GM19452 (cell line): ENCODE measurements around the gene TNFRSF6B.
"Not testable (repeated sequence)": the region's sequence is repeated elsewhere in the genome, so short reads cannot be mapped to it uniquely, and the experiment has no call there.

Experiments used
- ATAC-seq: cut with Tn5 transposase; IDR thresholded peaks from one replicate; pipeline ENCODE4 v1.9.1; 2021; ENCODE audit not compliant: unreplicated experiment

Gene TNFRSF6B

GRCh38 chr20:63696628-63697356, at the start of gene TNFRSF6B:
Gene TNFRSF6B, plus strand, starts transcription at chr20:63696652. Its CDS starts 116 bp downstream, at chr20:63696768.
- ATAC-seq, result no peak

DNA sequence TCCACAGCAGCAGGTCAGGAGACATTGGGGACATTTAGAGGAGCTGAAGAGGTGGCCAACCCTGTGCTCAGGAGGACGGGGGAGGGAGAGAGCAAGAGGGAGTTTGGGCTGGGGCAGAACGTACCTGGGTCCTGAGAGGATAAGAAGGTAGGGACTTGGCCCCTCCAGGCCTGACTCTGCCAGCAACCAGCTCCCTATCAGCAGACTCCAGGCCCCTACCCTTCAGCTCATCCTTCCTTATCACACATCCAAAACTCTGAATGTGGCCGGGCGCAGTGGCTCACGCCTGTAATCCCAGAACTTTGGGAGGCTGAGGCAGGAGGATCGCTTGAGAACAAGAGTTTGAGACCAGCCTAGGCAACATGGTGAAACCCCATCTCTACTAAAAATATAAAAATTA, 48.3 kb upstream of the TNFRSF6B start:
- ATAC-seq, result no peak

DNA sequence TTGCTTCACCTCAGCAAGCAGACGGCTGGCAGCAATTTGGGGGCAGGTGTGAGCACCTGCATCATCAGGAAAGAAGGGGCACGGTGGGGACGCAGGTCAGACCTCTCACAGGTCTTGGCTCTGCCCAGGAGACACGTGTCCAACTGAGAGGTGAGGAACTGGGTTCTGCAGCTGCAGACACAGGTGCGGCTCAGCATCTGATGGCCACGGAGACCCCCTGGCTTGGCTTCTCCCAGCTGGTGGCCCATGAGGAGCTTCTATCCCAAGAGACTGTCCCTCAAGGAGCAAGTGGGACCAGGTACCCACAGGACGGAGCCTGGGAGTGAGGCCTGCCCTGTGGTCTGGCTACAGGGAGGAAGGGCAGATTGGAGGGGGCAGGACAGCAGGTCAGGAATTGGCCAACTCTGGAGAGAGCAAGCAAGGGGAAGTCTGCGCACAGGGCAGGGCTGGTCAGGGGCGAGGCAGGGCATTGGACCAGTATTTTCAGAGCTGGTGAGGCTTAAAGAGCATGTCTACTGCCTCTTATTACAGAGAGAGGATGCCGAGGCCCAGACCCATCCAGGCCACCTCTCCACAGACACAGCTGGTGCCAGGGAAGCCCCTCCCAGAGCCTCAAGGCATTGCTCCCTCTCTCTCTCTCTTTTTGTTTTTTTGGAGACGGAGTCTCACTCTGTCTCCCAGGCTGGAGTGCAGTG, 47.4 kb upstream of the TNFRSF6B start:
- ATAC-seq, result no peak

GRCh38 chr20:63650486-63650885, 46.0 kb upstream of the TNFRSF6B start:
- ATAC-seq, result not testable (repeated sequence)

GRCh38 chr20:63651942-63652191, 44.6 kb upstream of the TNFRSF6B start:
- no peak for ATAC-seq

DNA sequence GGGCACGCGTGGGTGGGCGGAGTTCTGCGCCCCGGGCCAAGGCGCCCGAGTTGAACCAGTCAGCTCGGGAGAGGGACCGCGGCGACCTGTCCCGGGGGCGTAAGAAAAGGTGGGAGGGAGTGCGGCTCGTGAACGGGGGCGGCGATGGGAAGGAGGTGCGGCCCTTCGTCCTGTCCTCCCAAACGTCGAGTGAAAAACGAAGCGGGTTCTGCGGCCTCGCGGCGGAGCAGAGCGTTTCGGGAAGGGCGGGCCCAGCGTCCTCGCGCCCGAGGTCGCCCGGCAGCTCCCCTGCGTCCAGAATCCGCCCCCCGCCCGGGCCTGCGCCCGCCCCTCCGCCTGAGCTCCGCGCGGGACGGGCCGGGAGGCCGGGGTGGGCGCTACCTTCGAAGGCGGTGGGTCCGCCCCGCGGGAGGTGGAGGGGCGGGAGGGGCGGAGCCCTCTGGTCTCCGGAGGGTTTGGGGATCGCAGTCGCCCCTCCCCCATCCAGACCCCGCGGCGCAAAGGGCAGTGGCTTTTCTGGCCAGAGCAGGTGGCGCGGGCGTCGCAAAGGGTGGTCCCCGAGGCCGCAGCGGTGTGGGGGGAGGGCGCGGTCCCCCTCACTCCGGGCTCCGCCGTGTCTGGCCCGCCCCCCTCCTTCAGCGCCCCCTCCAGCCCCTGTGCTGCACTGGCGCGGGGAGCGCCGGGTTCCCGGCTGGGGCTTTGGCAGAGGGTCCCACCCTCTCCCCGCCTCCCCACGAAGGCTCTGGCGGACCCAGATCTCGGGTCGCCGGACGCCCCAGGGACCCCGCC, 44.1 kb upstream of the TNFRSF6B start:
- no peak for ATAC-seq

DNA sequence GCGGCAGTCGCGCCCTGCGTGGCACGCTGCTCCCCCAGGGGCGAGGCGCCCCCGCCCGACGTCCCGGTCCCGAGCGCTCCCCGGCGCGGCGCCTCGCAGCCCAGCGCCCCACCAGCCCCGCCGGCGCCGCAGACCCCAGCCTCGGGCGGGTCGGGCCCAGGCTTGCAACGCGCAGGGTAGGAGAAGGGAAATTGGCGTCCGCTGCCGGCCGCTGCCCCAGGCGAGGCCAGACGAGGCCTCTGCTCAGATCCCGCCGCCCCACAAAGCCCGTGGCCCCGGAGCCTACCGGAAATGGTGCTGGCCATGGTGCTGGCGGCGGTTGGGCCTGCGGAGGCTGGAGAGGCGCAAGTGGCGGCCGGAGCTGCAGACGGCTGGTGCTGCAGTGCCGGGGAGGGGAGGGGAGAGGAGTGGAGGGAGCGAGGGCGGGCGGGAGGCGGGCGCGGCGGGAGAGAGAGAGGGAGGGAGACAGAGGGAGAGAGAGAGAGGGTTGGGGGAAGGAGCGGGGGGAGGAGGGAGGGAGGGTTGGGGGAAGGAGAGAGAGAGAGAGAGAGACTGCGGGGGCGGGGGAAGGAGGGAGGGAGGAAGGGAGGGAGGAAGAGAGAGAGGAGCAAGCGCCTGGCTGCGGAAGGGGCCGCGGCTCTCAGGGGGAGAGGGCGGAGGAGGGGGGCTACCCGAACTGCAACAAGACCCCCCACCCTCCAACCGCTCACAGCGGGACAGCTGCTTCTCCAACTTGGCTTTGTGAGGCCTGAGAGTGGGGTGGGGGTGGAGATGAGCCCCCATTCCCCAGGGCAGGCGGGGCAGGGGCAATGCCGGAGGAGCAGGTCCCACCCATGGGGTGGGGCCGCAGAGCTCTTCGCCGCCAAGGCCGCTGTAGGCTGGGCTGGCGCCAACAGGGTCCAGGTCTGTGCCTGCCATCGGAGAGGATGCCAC, 43.1 kb upstream of the TNFRSF6B start, which contains the start of gene STMN3:
Gene STMN3, minus strand, starts transcription at position 384 of the 933 bp plus-strand sequence. Its CDS starts 79 bp downstream, at position 305.
- ATAC-seq, result no peak

- no peak for ATAC-seq
These were observed 42.3 kb upstream of the TNFRSF6B start for GRCh38 chr20:63653974-63654668.

GRCh38 chr20:63655249-63655648, 41.2 kb upstream of the TNFRSF6B start:
- ATAC-seq, result no peak

DNA sequence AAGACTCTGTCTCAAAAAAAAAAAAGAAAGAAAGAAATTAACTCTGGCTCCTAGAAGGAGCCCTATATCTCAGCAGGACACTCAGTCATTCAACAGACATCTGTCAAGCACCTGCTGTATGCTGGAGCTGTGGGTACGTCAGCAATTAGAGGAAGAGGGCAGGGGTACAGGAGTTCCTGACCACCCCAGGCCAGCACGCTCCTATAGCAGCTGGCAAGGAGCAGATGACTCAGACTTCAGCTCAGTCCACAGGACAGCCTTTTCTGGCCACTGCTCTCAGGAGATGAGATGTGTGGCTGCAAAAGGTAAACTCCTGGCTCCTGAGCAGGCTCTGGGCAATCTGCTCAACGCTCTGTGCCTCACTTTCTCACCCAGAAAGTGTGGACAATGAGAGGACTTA, 40.0 kb upstream of the TNFRSF6B start:
- ATAC-seq, result no peak

- ATAC-seq, result no peak
These were observed 39.1 kb upstream of the TNFRSF6B start for GRCh38 chr20:63657260-63657936.

GRCh38 chr20:63657937-63658748, 38.3 kb upstream of the TNFRSF6B start, which contains the start of gene RTEL1:
Gene RTEL1, plus strand, starts transcription at chr20:63658312. Its CDS starts 1,091 bp downstream, at chr20:63659403.
- ATAC-seq, result peak; percentile 84

DNA sequence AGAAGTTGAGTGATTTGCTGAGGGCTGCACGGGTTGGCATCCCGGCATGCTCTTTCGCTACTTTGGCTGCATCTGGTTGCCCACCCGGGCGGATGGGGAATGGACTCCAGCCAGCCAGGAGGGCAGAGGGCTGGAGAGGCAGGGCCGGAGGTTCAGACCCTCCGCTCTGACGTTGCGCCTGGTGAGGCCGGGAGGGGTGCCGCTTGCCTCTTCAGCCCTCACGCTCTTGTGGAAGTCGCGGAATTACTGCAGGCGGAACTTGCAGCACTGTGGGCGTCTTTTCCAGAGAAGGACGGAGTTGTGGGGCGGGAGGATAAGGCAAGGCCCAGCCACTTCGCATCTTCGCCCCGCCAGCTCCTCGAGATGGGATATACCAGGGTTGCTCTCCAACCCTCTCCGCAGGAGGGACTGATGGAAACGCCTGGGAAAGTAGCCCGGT, 37.7 kb upstream of the TNFRSF6B start:
- ATAC-seq, result peak; percentile 19

GRCh38 chr20:63659370-63659769, 37.1 kb upstream of the TNFRSF6B start:
- ATAC-seq, result no peak

- not testable (repeated sequence) for ATAC-seq
These were observed 36.3 kb upstream of the TNFRSF6B start for GRCh38 chr20:63660174-63660573.

DNA sequence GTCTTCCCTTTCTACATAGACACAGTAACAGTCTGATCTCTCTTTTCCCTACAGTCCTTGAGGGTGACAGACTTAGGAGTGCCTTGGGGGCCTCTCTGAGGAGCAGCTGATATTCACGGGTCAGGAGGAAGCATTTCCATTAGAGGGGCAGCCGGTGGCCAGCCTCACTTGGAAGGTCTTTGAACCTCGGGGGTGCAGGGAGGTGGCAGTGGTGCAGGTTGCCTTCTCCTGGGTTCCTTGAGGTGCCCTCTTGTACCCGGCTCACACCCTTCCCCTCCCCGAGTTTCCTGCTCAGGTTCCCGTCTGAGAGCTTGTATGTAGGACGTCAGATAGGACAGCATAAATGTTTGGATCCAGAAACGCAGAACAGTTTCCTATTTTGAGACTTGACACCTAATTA, 35.8 kb upstream of the TNFRSF6B start:
- ATAC-seq, result no peak

- no peak for ATAC-seq
These were observed 35.3 kb upstream of the TNFRSF6B start for GRCh38 chr20:63661108-63661507.

GRCh38 chr20:63661959-63662812, 34.3 kb upstream of the TNFRSF6B start:
- no peak for ATAC-seq
